Measurements from ENCODE around the gene CASKIN1.

The CASKIN1 gene

GRCh38 chr16:2165861-2166260, 30.5 kb downstream of the CASKIN1 start:
- H3K14ac ChIP-seq (ENCODE audit: low read length) = no peak overlapping the region
- no peak overlapping the region for H3K27ac ChIP-seq (replicated peaks; ENCODE audit: low read length)
- H3K79me1 ChIP-seq (ENCODE audit: low read depth, low read length) = peaks cover 25% of the 10 kb centered on the region
- no peak overlapping the region for H3K18ac ChIP-seq (ENCODE audit: low read length)
- H4K8ac ChIP-seq (ENCODE audit: low read depth, low read length) = no peak overlapping the region
- H3K36me3 ChIP-seq (replicated peaks in 1 of 2; ENCODE audit: control insufficient read depth in 2 of 2, insufficient read depth in 2 of 2, low read length in 2 of 2) = peaks cover 13 to 51% of the 10 kb centered on the region in 2 donors
- H3K9me3 ChIP-seq (replicated peaks in 1 of 2; ENCODE audit: control insufficient read depth in 2 of 2, insufficient read depth in 1 of 2, low read depth in 1 of 2, low read length in 2 of 2) = no peaks in the 10 kb centered on the region
- no peak overlapping the region for H4K91ac ChIP-seq (ENCODE audit: low read depth, low read length, poor library complexity)
- no peak overlapping the region for H3K4ac ChIP-seq (ENCODE audit: low read length)
- H2BK15ac ChIP-seq (ENCODE audit: low read length) = no peak overlapping the region
- H3K9ac ChIP-seq (ENCODE audit: low read depth, low read length, poor library complexity) = no peak overlapping the region
- no peak overlapping the region for H2BK120ac ChIP-seq (ENCODE audit: low read depth, low read length)
- H2AK5ac ChIP-seq (ENCODE audit: low read depth, low read length) = no peak overlapping the region
- no peak overlapping the region for H2BK5ac ChIP-seq (ENCODE audit: low read length)
- WGBS, 2 donors (ENCODE audit: extremely low coverage in 2 of 2, insufficient read length in 2 of 2, insufficient replicate concordance in 1 of 2) = no CpG with 5 or more reads among the region's 12 CpGs
- H3K4me1 ChIP-seq (ENCODE audit: control insufficient read depth in 2 of 2, insufficient read depth in 1 of 2, low read depth in 1 of 2, low read length in 2 of 2) = peaks cover under 1 to 1% of the 10 kb centered on the region in 2 donors
- H2BK12ac ChIP-seq (ENCODE audit: low read length) = peak overlapping the region; percentile 90
- H3K23ac ChIP-seq (ENCODE audit: low read depth, low read length, poor library complexity) = peak overlapping the region; percentile 73
- no peak overlapping the region for H3K4me3 ChIP-seq (ENCODE audit: low read length in 2 of 2)
- DNase-seq (ENCODE audit: low spot score) = no peak
- no peak overlapping the region for H3K4me2 ChIP-seq (ENCODE audit: insufficient read depth, low read length, poor library complexity, severe bottlenecking)
- no peaks in the 10 kb centered on the region for H3K27me3 ChIP-seq (ENCODE audit: control insufficient read depth in 3 of 3, insufficient read depth in 3 of 3, low read depth in 1 of 3, low read length in 3 of 3)
- no peak overlapping the region for H2AFZ ChIP-seq (ENCODE audit: low read length)

- no peak overlapping the region for H3K4me2 ChIP-seq (ENCODE audit: insufficient read depth, low read length, poor library complexity, severe bottlenecking)
- H3K4me1 ChIP-seq (ENCODE audit: control insufficient read depth in 2 of 2, insufficient read depth in 1 of 2, low read depth in 1 of 2, low read length in 2 of 2) = peaks cover 6 to 25% of the 10 kb centered on the region in 2 donors
- H2BK15ac ChIP-seq (ENCODE audit: low read length) = no peak overlapping the region
- H3K14ac ChIP-seq (ENCODE audit: low read length) = no peak overlapping the region
- no peak overlapping the region for H2AK5ac ChIP-seq (ENCODE audit: low read depth, low read length)
- DNase-seq (ENCODE audit: low spot score) = no peak
- no peak overlapping the region for H4K8ac ChIP-seq (ENCODE audit: low read depth, low read length)
- no peak overlapping the region for H2BK120ac ChIP-seq (ENCODE audit: low read depth, low read length)
- H3K27ac ChIP-seq (replicated peaks; ENCODE audit: low read length) = no peak overlapping the region
- H3K4ac ChIP-seq (ENCODE audit: low read length) = no peak overlapping the region
- H2BK12ac ChIP-seq (ENCODE audit: low read length) = no peak overlapping the region
- no peak overlapping the region for H2BK5ac ChIP-seq (ENCODE audit: low read length)
- peaks cover 34% of the 10 kb centered on the region for H3K79me1 ChIP-seq (ENCODE audit: low read depth, low read length)
- H3K18ac ChIP-seq (ENCODE audit: low read length) = peak overlapping the region; percentile 11
- WGBS, 2 donors (ENCODE audit: extremely low coverage in 2 of 2, insufficient read length in 2 of 2, insufficient replicate concordance in 1 of 2) = no CpG with 5 or more reads among the region's 26 CpGs
- H3K23ac ChIP-seq (ENCODE audit: low read depth, low read length, poor library complexity) = no peak overlapping the region
- H3K9ac ChIP-seq (ENCODE audit: low read depth, low read length, poor library complexity) = no peak overlapping the region
- no peak overlapping the region for H4K91ac ChIP-seq (ENCODE audit: low read depth, low read length, poor library complexity)
- H3K9me3 ChIP-seq (replicated peaks in 1 of 2; ENCODE audit: control insufficient read depth in 2 of 2, insufficient read depth in 1 of 2, low read depth in 1 of 2, low read length in 2 of 2) = no peaks in the 10 kb centered on the region
- H2AFZ ChIP-seq (ENCODE audit: low read length) = no peak overlapping the region
- H3K4me3 ChIP-seq (ENCODE audit: low read length in 2 of 2) = no peak overlapping the region
- H3K36me3 ChIP-seq (replicated peaks in 1 of 2; ENCODE audit: control insufficient read depth in 2 of 2, insufficient read depth in 2 of 2, low read length in 2 of 2) = peaks cover 14 to 31% of the 10 kb centered on the region in 2 donors
- no peaks in the 10 kb centered on the region for H3K27me3 ChIP-seq (ENCODE audit: control insufficient read depth in 3 of 3, insufficient read depth in 3 of 3, low read depth in 1 of 3, low read length in 3 of 3)
Observed at GRCh38 chr16:2163211-2163881, 33.1 kb downstream of the CASKIN1 start.

GRCh38 chr16:2162676-2163118, 33.7 kb downstream of the CASKIN1 start:
- no peak overlapping the region for H3K18ac ChIP-seq (ENCODE audit: low read length)
- H4K8ac ChIP-seq (ENCODE audit: low read depth, low read length) = no peak overlapping the region
- no peak overlapping the region for H3K4ac ChIP-seq (ENCODE audit: low read length)
- no peak overlapping the region for H4K91ac ChIP-seq (ENCODE audit: low read depth, low read length, poor library complexity)
- no peak for DNase-seq (ENCODE audit: low spot score)
- H3K4me1 ChIP-seq (ENCODE audit: control insufficient read depth in 2 of 2, insufficient read depth in 1 of 2, low read depth in 1 of 2, low read length in 2 of 2) = peaks cover 6 to 32% of the 10 kb centered on the region in 2 donors
- H2AK5ac ChIP-seq (ENCODE audit: low read depth, low read length) = no peak overlapping the region
- H2BK12ac ChIP-seq (ENCODE audit: low read length) = no peak overlapping the region
- peaks cover 39% of the 10 kb centered on the region for H3K79me1 ChIP-seq (ENCODE audit: low read depth, low read length)
- H2AFZ ChIP-seq (ENCODE audit: low read length) = no peak overlapping the region
- WGBS, 2 donors (ENCODE audit: extremely low coverage in 2 of 2, insufficient read length in 2 of 2, insufficient replicate concordance in 1 of 2) = no CpG with 5 or more reads among the region's 13 CpGs
- no peak overlapping the region for H2BK5ac ChIP-seq (ENCODE audit: low read length)
- H3K27ac ChIP-seq (replicated peaks; ENCODE audit: low read length) = no peak overlapping the region
- H2BK120ac ChIP-seq (ENCODE audit: low read depth, low read length) = no peak overlapping the region
- H3K14ac ChIP-seq (ENCODE audit: low read length) = no peak overlapping the region
- H3K9ac ChIP-seq (ENCODE audit: low read depth, low read length, poor library complexity) = no peak overlapping the region
- H2BK15ac ChIP-seq (ENCODE audit: low read length) = no peak overlapping the region
- no peak overlapping the region for H3K4me3 ChIP-seq (ENCODE audit: low read length in 2 of 2)
- H3K4me2 ChIP-seq (ENCODE audit: insufficient read depth, low read length, poor library complexity, severe bottlenecking) = no peak overlapping the region
- H3K36me3 ChIP-seq (replicated peaks in 1 of 2; ENCODE audit: control insufficient read depth in 2 of 2, insufficient read depth in 2 of 2, low read length in 2 of 2) = peaks cover 12 to 28% of the 10 kb centered on the region in 2 donors
- H3K27me3 ChIP-seq (ENCODE audit: control insufficient read depth in 3 of 3, insufficient read depth in 3 of 3, low read depth in 1 of 3, low read length in 3 of 3) = no peaks in the 10 kb centered on the region
- peak overlapping the region; percentile 55 for H3K23ac ChIP-seq (ENCODE audit: low read depth, low read length, poor library complexity)
- no peaks in the 10 kb centered on the region for H3K9me3 ChIP-seq (replicated peaks in 1 of 2; ENCODE audit: control insufficient read depth in 2 of 2, insufficient read depth in 1 of 2, low read depth in 1 of 2, low read length in 2 of 2)

- Histone ChIP-seq H3K79me1 (ENCODE audit: low read depth, low read length) (peaks cover 46% of the 10 kb centered on the region), H3K4me1 (ENCODE audit: control insufficient read depth in 2 of 2, insufficient read depth in 1 of 2, low read depth in 1 of 2, low read length in 2 of 2) (peaks cover 8 to 38% of the 10 kb centered on the region in 2 donors), H3K9ac (ENCODE audit: low read depth, low read length, poor library complexity) (no peak overlapping the region), H3K4me2 (ENCODE audit: insufficient read depth, low read length, poor library complexity, severe bottlenecking) (no peak overlapping the region), H4K8ac (ENCODE audit: low read depth, low read length) (peak overlapping the region; percentile 17), H2AFZ (ENCODE audit: low read length) (no peak overlapping the region), H2AK5ac (ENCODE audit: low read depth, low read length) (peak overlapping the region; percentile 63), H2BK12ac (ENCODE audit: low read length) (peak overlapping the region; percentile 58), H3K14ac (ENCODE audit: low read length) (no peak overlapping the region), H3K27ac (replicated peaks; ENCODE audit: low read length) (no peak overlapping the region), H3K23ac (ENCODE audit: low read depth, low read length, poor library complexity) (peak overlapping the region; percentile 3), H4K91ac (ENCODE audit: low read depth, low read length, poor library complexity) (no peak overlapping the region), H3K36me3 (replicated peaks in 1 of 2; ENCODE audit: control insufficient read depth in 2 of 2, insufficient read depth in 2 of 2, low read length in 2 of 2) (peaks cover 9 to 22% of the 10 kb centered on the region in 2 donors), H3K4ac (ENCODE audit: low read length) (no peak overlapping the region), H3K9me3 (replicated peaks in 1 of 2; ENCODE audit: control insufficient read depth in 2 of 2, insufficient read depth in 1 of 2, low read depth in 1 of 2, low read length in 2 of 2) (no peaks in the 10 kb centered on the region), H2BK5ac (ENCODE audit: low read length) (no peak overlapping the region), H2BK120ac (ENCODE audit: low read depth, low read length) (no peak overlapping the region), H2BK15ac (ENCODE audit: low read length) (no peak overlapping the region), H3K18ac (ENCODE audit: low read length) (no peak overlapping the region), H3K27me3 (ENCODE audit: control insufficient read depth in 3 of 3, insufficient read depth in 3 of 3, low read depth in 1 of 3, low read length in 3 of 3) (no peaks in the 10 kb centered on the region), H3K4me3 (ENCODE audit: low read length in 2 of 2) (no peak overlapping the region)
- no peak for DNase-seq (ENCODE audit: low spot score)
- WGBS, 2 donors (ENCODE audit: extremely low coverage in 2 of 2, insufficient read length in 2 of 2, insufficient replicate concordance in 1 of 2) = no CpG with 5 or more reads among the region's 10 CpGs
Observed at GRCh38 chr16:2161911-2162310, 34.5 kb downstream of the CASKIN1 start.

Data from neuronal stem cell (in vitro differentiated cells).